ENCODE measurements around the gene ATP10A. TPM values are rescaled to one million over a fixed set of nuclear protein-coding genes. Genes with fewer than 3 reads are reported as not detected.

Gene ATP10A
- polyA plus RNA-seq, 3 donors = 0.71 to 3.9 (median 0.92) TPM

DNA sequence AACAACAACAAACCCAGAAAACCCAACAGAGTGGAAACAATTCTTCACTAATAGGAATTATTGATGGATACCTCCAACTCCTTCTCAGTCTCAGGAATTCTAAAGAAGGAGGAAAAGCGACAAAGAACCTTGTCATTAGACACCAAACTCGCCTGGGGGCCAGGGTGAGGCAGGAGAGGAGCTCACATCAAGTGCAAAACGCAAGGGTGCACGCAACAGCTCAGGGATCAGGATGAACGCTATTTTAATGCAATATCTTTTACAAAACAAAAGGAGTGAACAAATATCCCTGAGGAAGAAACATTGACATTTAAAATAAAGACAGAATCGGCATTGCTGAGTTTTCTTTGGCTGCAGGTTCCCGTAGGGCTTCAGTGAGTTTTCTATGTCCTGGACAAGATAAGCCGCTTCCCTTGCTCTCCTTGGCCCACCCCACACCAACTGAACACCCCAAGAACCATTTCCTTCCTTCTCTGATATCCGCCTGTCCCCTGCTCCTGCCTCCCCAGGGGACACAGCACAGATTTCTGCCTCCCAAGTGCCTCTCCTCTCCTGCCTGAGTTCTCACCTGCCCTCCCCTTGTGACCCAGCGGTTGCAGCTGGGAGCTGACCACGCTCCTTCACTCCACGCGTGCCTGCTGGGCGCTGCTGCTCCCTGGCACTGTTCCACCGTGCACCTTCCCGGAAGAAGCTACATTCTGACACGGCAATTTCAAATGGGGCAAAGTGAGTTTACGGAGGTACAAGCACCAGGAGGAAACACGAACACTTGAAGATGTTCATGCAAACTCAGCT, 63.0 kb downstream of the ATP10A start:
- peak overlapping the region in 1 of 3 experiments; percentile 49 for H3K4me3 ChIP-seq (replicated peaks in 1 of 3; ENCODE audit: low read depth in 2 of 3, low read length in 3 of 3)
- peaks cover 32 to 46% of the 10 kb centered on the region in 2 donors for H3K4me1 ChIP-seq (ENCODE audit: control insufficient read depth in 1 of 2, insufficient read depth in 2 of 2, low read length in 2 of 2)
- peak overlapping the region; percentile 74 for H2AFZ ChIP-seq (ENCODE audit: insufficient read depth, low read depth, low read length, poor library complexity, severe bottlenecking)
- H4K20me1 ChIP-seq (ENCODE audit: insufficient read depth, low read length) = no peaks in the 10 kb centered on the region
- TF ChIP-seq, protein P1, sequence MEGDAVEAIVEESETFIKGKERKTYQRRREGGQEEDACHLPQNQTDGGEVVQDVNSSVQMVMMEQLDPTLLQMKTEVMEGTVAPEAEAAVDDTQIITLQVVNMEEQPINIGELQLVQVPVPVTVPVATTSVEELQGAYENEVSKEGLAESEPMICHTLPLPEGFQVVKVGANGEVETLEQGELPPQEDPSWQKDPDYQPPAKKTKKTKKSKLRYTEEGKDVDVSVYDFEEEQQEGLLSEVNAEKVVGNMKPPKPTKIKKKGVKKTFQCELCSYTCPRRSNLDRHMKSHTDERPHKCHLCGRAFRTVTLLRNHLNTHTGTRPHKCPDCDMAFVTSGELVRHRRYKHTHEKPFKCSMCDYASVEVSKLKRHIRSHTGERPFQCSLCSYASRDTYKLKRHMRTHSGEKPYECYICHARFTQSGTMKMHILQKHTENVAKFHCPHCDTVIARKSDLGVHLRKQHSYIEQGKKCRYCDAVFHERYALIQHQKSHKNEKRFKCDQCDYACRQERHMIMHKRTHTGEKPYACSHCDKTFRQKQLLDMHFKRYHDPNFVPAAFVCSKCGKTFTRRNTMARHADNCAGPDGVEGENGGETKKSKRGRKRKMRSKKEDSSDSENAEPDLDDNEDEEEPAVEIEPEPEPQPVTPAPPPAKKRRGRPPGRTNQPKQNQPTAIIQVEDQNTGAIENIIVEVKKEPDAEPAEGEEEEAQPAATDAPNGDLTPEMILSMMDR (IDR thresholded peaks at IDR 0.05) = no peak
- H3K4me2 ChIP-seq (replicated peaks; ENCODE audit: extremely low read depth, low read length, poor library complexity, severe bottlenecking) = peak overlapping the region; percentile 57
- peak in 2 of 3 donors; percentile 7 to 20 for DNase-seq
- peaks cover 2% of the 10 kb centered on the region for H3K79me2 ChIP-seq (ENCODE audit: insufficient read depth, low read length)
- Mint-ChIP-seq H3K27me3 (ENCODE audit: low read depth in 3 of 3) (peaks cover 4 to 16% (median 11%) of the 10 kb centered on the region in 3 donors), H3K36me3 (peaks cover 0 to 7% of the 10 kb centered on the region in 2 donors), H3K27ac (peak overlapping the region in 2 of 7 donors; percentile 18 to 21), H3K9me3 (no peaks in the 10 kb centered on the region), H3K4me3 (peak overlapping the region; percentile 64 to 88), H3K4me1 (peaks cover 46% of the 10 kb centered on the region)
- peaks cover 0 to 5% of the 10 kb centered on the region in 2 donors for H3K36me3 ChIP-seq (replicated peaks in 1 of 2; ENCODE audit: control insufficient read depth in 1 of 2, insufficient read depth in 2 of 2, low read length in 2 of 2)
- H3K27me3 ChIP-seq (ENCODE audit: control insufficient read depth in 2 of 2, insufficient read depth in 2 of 2, low read length in 2 of 2) = no peaks in the 10 kb centered on the region
- H3K27ac ChIP-seq (ENCODE audit: low read depth in 1 of 2, low read length in 2 of 2) = no peak overlapping the region
- H3K9me3 ChIP-seq (replicated peaks in 1 of 2; ENCODE audit: control insufficient read depth in 1 of 2, insufficient read depth in 1 of 2, low read length in 2 of 2) = no peaks in the 10 kb centered on the region
- H3K9ac ChIP-seq (ENCODE audit: insufficient read depth, low read length, poor library complexity, severe bottlenecking) = no peak overlapping the region
- intact Hi-C loops (cut with micrococcal nuclease) = loop anchor here in 1 of 2 donors (10.0 kb wide), 1 partner anchor 55 kb away; no protein-coding TSS in a partner anchor
- 4% methylated on average over 11 of the region's 19 CpGs for WGBS (ENCODE audit: insufficient coverage)

DNA sequence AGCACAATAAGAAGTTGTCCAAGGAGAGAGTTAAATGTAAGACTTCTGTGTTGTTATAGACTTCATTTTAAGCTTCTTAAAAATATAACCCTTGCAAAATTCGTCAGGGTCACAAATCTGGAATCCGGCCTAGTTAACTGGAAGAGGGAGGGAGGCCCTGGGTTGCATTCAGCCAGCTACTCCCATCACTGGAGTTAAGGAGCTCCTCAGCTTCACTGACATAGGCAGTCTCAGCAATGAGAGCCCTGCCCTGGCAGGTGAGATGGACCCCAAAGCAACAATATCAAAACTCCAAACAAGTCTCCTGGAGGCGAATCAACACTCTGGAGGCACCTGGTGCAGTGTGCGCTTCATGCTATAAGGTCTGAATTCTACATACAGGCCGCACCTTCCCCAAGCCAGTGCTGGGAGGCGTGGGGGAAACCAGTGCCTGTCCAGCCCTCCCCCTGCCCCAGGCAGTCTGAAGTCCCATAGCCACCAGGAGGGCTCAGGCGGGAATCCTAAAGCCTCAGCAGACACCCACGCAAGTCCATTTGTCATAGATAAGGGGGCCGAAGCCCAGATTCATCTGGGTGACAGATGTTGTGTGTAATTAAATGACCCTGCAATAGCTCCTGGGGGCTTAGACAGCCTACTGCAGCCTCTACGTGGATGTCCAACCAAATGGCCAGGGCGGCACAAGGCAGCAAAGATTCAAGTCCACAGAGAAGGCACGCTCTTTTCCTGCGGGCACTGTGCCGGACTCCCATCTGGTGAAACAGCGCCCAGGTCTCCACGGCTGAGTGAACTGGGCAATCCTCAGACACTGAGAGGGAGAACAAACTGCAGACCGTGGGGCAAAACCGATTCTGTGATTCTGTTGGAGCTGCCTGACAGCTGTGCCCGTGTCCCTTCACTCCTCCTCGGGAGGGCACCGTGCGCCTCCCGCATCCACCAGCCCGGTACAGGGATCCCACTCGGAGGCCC, 64.9 kb downstream of the ATP10A start:
- peaks cover 61% of the 10 kb centered on the region for H3K4me1 Mint-ChIP-seq
- TF ChIP-seq, protein P1 (IDR thresholded peaks at IDR 0.05) = no peak
- no peaks in the 10 kb centered on the region for H3K9me3 ChIP-seq (replicated peaks in 1 of 2; ENCODE audit: control insufficient read depth in 1 of 2, insufficient read depth in 1 of 2, low read length in 2 of 2)
- no peaks in the 10 kb centered on the region for H3K27me3 ChIP-seq (ENCODE audit: control insufficient read depth in 2 of 2, insufficient read depth in 2 of 2, low read length in 2 of 2)
- H3K27ac ChIP-seq (ENCODE audit: low read depth in 1 of 2, low read length in 2 of 2) = peak overlapping the region in 1 of 2 donors; percentile 67
- H2AFZ ChIP-seq (ENCODE audit: insufficient read depth, low read depth, low read length, poor library complexity, severe bottlenecking) = peak overlapping the region; percentile 80
- H3K36me3 Mint-ChIP-seq = peaks cover 0 to 7% of the 10 kb centered on the region in 2 donors
- peak overlapping the region; percentile 78 for H3K4me2 ChIP-seq (replicated peaks; ENCODE audit: extremely low read depth, low read length, poor library complexity, severe bottlenecking)
- H3K9me3 Mint-ChIP-seq = no peaks in the 10 kb centered on the region
- intact Hi-C loops (cut with micrococcal nuclease) = loop anchor here in 1 of 2 donors (10.0 kb wide), 1 partner anchor 57 kb away; no protein-coding TSS in a partner anchor
- no peak for DNase-seq
- no peaks in the 10 kb centered on the region for H3K36me3 ChIP-seq (replicated peaks in 1 of 2; ENCODE audit: control insufficient read depth in 1 of 2, insufficient read depth in 2 of 2, low read length in 2 of 2)
- H3K27ac Mint-ChIP-seq = peak overlapping the region in 4 of 7 donors; percentile 67 to 84 (median 82)
- peak overlapping the region; percentile 80 to 85 for H3K4me3 Mint-ChIP-seq
- H3K4me3 ChIP-seq (replicated peaks in 1 of 3; ENCODE audit: low read depth in 2 of 3, low read length in 3 of 3) = peak overlapping the region; percentile 17 to 72 (median 28)
- WGBS (ENCODE audit: insufficient coverage) = 61% methylated on average over 19 of the region's 25 CpGs
- H3K9ac ChIP-seq (ENCODE audit: insufficient read depth, low read length, poor library complexity, severe bottlenecking) = peak overlapping the region; percentile 56
- peaks cover 45 to 65% of the 10 kb centered on the region in 2 donors for H3K4me1 ChIP-seq (ENCODE audit: control insufficient read depth in 1 of 2, insufficient read depth in 2 of 2, low read length in 2 of 2)
- no peaks in the 10 kb centered on the region for H4K20me1 ChIP-seq (ENCODE audit: insufficient read depth, low read length)
- H3K79me2 ChIP-seq (ENCODE audit: insufficient read depth, low read length) = peaks cover 2% of the 10 kb centered on the region
- H3K27me3 Mint-ChIP-seq (ENCODE audit: low read depth in 3 of 3) = peaks cover 4 to 16% (median 11%) of the 10 kb centered on the region in 3 donors

All from CD14-positive monocyte (primary cell).